ENCODE results near the gene MYO18A.
"Not testable (repeated sequence)": the region's sequence is repeated elsewhere in the genome, so short reads cannot be mapped to it uniquely, and the experiment has no call there.

Gene MYO18A, protein sequence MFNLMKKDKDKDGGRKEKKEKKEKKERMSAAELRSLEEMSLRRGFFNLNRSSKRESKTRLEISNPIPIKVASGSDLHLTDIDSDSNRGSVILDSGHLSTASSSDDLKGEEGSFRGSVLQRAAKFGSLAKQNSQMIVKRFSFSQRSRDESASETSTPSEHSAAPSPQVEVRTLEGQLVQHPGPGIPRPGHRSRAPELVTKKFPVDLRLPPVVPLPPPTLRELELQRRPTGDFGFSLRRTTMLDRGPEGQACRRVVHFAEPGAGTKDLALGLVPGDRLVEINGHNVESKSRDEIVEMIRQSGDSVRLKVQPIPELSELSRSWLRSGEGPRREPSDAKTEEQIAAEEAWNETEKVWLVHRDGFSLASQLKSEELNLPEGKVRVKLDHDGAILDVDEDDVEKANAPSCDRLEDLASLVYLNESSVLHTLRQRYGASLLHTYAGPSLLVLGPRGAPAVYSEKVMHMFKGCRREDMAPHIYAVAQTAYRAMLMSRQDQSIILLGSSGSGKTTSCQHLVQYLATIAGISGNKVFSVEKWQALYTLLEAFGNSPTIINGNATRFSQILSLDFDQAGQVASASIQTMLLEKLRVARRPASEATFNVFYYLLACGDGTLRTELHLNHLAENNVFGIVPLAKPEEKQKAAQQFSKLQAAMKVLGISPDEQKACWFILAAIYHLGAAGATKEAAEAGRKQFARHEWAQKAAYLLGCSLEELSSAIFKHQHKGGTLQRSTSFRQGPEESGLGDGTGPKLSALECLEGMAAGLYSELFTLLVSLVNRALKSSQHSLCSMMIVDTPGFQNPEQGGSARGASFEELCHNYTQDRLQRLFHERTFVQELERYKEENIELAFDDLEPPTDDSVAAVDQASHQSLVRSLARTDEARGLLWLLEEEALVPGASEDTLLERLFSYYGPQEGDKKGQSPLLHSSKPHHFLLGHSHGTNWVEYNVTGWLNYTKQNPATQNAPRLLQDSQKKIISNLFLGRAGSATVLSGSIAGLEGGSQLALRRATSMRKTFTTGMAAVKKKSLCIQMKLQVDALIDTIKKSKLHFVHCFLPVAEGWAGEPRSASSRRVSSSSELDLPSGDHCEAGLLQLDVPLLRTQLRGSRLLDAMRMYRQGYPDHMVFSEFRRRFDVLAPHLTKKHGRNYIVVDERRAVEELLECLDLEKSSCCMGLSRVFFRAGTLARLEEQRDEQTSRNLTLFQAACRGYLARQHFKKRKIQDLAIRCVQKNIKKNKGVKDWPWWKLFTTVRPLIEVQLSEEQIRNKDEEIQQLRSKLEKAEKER (N-terminal part only)
- total RNA-seq = 51.6 to 192 reads per million in 2 experiments

- DNase-seq (ENCODE audit: low read depth) = peak; percentile 66
Measured at GRCh38 chr17:29180034-29180787, at the start of gene MYO18A. Gene MYO18A, minus strand, starts transcription at chr17:29180398. Its CDS starts 13,458 bp downstream, at chr17:29166940.

DNA sequence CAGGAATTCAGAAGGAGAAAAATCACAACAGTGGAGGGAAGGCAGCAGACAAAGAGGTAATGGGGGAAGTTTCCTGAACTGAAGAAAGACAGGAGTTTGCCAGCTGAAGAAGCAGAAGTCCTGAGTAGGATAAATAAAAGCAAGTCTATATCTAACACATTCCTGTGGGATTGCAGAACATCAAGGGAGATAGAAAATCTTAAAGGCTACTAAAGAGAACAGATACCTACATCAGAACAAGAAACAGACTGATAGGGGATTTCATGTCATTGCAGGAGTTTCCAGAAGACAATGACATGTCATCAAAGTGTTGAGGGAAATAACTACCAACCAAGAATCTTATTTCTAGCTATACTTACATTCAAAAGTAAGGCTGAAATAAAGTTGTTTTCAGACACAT is 45.2 kb upstream of the MYO18A start:
- no peak for DNase-seq (ENCODE audit: low read depth)

DNA sequence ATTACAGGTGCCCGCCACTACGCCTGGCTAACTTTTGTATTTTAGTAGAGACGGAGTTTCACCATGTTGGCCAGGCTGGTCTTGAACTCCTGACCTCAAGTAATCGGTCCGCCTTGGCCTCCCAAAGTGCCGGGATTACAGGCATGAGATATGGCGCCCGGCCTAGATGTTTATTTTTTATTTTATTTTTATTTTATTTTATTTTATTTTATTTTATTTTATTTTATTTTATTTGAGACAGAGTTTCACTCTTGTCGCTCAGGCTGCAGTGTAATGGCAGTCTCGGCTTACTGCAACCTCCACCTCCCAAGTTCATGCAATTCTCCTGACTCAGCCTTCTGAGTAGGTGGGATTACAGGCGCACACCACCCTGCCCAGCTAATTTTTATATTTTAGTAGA is 41.1 kb upstream of the MYO18A start:
- DNase-seq (ENCODE audit: low read depth) = not testable (repeated sequence)

DNA sequence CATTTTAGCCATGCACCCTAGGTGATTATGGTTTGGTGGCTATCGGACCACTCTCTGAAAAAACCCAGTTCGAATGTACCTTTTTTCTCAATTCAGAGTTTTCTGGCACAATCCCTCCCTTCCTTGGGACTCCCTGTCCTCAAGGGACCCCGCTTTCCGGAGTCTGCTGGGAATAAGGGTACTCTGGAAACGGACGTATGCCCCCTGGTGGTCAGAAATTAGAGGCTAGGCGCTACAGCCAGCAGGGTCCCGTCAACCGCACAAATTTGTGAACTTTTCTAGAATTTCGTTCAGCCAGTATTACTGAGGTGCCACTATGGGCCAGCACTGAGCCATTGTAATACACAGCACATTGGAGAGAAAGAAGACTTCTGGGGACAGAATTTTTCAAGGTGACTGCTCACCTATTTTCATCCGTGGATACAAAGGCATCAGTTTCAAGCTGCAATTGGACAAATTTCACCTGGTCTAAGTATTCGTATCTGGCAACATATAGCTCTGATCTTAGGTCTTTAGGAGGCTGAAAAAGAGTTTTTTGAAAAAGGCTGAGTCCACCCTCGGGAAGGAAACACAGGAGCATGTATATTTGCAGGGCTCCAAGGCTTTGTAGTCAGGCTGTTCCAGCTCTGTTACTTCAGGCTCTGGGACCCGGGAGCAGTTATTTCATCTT is 39.3 kb upstream of the MYO18A start:
- DNase-seq (ENCODE audit: low read depth) = peak; percentile 54

- no peak for DNase-seq (ENCODE audit: low read depth)
Measured at GRCh38 chr17:29216856-29217255, 36.7 kb upstream of the MYO18A start.

GRCh38 chr17:29216181-29216580 is 36.0 kb upstream of the MYO18A start:
- DNase-seq (ENCODE audit: low read depth) = no peak

DNA sequence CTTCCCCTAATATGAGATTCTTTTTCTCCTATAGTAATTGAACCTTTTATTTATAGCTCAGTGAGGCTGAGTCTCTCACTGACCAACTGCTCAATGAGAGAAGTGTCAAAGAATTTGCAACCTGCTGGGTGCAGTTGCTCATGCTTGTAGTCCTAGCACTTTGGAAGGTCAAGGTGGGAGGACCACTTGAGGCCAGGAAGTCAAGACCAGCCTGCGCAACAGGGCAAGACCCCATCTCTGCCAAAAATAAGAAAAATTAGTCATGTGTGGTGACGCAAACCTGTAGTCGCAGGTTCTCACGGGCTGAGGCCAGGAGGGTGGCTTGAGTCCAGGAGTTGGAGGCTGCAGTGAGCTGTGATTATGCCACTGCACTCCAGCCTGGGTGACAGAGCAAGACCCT is 35.5 kb upstream of the MYO18A start:
- DNase-seq (ENCODE audit: low read depth) = no peak

- no peak for DNase-seq (ENCODE audit: low read depth)
Measured at GRCh38 chr17:29215174-29215573, 35.0 kb upstream of the MYO18A start.

DNA sequence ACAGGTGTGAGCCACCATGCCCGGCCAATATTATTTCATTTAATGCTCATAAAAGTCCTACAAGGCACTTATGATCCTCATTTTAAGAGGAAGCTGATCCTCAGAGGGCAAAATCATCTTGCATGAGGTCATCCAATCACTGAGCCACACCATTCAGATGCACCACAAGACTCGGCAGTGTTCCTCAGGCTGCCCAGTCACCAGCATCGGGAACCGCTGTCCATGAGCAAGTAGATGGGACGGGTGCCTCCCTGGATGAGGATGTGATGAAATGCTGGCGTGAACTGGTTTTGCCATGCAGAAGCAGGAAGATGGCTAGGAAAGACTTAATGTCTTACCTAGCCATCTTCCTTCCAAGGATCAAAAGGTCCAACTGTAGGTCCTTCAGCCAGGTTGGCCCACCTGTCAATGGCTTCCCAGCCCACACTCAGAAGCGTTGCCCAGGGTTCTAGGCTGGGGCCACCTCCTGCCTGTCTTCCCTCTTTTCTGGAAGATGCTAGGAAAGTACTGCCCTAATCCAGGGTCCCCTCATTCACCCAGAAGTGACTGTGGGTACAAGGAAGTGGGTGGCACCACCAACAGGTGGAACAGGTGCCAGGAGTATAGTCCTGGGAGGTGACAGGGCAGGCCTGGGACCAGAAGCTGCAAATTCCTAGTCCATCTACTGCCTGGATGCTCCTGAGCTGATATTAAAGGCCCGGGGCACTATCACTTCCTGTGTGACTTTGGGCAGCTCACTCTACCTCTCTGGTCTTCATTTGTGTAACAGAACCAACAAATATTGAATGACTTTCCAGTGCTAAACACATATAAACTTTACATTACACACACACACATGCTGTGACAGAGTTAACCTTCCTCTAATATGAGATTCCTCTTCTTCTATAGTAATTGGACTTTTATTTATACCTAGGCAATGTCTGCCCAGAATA is 34.3 kb upstream of the MYO18A start:
- no peak for DNase-seq (ENCODE audit: low read depth)

GRCh38 chr17:29212681-29213121 is 32.5 kb upstream of the MYO18A start:
- DNase-seq (ENCODE audit: low read depth) = no peak

DNA sequence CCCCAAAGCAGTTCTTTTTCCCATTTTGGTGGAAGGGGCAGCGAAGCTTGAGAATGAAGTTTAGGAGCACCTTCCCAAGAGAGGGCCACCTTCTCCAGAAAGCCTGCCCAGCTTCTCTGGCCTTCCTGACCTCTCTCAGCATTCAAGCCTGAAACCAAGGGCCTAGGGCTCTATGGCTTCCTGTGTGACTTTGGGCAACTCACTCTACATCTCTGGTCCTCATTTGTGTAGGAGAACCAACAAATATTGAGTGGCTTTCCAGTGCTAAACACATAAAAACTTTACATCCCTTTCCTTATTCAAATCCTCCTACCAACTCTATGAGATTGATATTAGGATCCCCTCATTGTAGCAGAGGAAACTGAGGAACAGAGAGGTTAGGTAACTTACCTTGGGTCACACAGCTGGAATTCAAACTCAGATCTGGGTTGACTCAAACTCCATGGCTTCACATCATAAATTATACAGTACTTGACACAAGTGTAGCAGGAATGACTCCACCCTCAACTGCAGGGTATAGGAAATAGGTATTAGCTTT is 32.0 kb upstream of the MYO18A start:
- no peak for DNase-seq (ENCODE audit: low read depth)

- DNase-seq (ENCODE audit: low read depth) = no peak
Measured at GRCh38 chr17:29210879-29211278, 30.7 kb upstream of the MYO18A start.

DNA sequence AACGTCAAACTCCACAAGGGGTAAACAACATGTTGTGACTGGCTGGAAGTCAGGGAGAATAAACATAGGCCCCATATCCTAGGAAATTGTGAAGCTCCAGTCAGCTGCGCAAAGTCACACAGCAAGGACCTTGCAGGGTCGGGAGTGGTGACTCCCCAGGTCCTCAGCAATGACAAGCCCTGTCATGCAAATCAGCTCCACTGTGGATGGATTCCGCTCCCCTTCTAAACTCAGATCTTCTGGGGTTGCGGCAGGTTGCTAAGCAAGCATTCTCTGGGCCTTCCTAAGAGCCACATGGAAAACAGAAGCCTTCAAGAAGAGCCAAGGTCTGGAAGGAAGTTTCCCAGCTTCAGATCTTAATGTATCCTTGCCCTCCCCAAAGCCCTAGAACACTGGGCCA is 28.9 kb upstream of the MYO18A start:
- DNase-seq (ENCODE audit: low read depth) = no peak

DNA sequence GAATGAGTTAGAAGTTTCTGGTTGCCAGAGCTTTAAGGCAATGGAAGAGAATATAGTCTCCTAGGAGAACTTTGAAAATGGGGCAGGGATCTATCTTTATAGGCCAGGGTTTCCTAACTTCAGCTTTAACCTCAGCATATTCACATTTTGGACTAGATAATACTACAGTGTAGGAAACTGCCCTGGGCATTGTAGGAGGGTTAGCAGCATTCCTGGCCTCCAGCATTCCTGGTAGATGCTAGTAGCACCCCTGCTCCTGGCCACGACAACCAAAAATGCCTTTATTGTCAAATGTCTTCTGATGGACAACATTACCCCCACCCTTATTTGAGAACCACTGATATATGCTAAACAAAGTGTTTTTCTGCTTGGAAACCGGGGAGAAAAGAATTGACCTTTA is 27.8 kb upstream of the MYO18A start:
- DNase-seq (ENCODE audit: low read depth) = no peak

DNA sequence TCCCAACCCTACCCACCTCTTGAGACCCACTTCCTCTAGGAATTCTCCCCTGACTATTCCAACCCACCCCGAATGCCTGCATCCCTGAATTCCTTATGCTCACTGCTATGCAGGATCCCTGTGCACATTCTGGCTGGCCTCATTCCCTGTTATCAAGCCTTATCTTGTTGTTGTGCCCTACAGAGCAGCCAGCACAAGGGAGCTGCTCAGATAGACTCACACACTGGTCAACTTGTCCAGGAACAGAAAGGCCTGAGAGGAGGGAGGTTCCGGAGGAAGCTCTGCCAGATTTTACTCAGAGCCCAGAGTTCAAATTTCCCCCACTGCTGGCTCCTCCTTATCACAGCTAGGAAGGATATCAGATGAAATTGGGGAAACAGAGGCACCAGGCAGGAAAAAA is 24.8 kb upstream of the MYO18A start:
- no peak for DNase-seq (ENCODE audit: low read depth)

DNA sequence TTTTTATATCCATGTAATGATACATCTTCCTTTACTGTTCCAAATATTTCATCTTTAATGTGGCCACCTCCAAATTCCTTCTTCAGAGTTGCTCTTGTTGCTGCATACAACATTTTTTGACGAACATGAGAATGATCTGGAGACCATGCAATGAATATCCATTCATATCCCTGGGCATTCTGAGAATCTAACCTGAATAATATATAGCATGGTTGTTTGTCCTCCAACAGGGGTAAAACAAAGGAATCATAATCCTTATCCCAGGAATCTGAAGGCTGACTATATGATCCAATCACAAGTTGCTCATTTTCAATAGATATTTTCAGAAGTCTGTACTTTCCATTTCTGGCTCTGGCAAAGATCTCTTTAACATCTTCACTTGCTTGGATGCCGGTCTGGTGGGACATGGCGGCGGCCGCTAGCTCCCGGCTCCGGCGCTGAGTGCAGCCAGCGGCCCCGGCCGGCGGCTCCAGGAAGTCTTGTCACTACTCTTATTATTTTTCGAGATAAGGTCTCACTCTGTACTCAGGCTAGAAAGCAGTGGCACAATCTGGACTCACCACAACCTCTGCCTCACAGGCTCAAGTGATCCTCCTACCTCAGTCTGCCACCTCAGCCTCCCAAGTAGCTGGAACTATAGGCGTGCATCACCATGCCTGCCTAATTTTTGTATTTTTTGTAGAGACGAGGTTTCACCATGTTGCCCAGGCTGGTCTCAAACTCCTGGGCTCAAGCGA is 24.0 kb upstream of the MYO18A start:
- not testable (repeated sequence) for DNase-seq (ENCODE audit: low read depth)

DNA sequence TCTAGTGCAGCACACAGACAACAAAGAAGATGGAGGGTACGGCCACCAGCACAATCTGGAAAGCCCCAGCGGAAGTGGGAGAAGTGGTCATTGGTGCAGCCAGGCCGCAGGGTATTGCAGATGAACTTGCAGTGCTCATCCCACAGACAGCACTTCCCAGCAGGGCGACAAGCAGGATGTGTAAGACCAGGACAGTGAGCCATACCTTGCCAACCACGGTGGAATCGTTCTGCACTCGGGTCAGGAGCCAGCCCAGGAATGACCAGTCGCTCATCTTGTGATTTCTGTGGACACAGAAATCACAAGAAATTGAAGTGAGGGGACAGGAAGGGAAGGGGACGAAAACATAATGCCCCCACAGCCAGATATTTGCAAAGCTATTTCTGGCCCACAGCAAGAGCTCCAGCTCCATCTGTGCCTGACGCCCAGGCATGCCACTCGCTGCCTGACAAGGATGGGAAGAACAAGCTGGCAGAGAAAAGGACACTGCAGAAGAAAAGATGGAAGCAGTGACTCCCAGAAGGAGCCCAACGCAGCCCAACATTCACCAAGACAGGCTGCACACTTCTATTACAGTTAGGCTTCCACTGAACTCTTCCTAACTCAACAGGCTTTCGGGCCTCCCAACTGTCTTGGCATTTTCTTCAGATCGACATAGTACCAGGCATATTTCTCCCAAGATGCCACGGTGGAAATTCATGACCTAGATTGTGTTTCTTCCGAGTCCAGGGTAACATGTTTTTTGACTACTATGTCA is 17.5 kb upstream of the MYO18A start:
- no peak for DNase-seq (ENCODE audit: low read depth)
